Stimulated activated CD8-positive, alpha-beta memory T cell treated with anti-CD3 and anti-CD28 coated beads, Interleukin-4, amount 100 ng/mL, for 48 hours (primary cell): Measurements from ENCODE around the gene GNB1.
"Not testable (repeated sequence)": the region's sequence is repeated elsewhere in the genome, so short reads cannot be mapped to it uniquely, and the experiment has no call there.

Experiments used
- DNase-seq: peaks from one replicate; pipeline ENCODE4 v3.0.0-alpha.2; 2020

Gene GNB1

GRCh38 chr1:1890506-1891348 is at the start of gene GNB1:
Gene GNB1 (minus strand): TSS chr1:1891087. CDS start chr1:1825453, 65,634 bp downstream.
- peak; percentile 89 for DNase-seq

- no peak for DNase-seq
Measured at GRCh38 chr1:1940123-1940425, 49.2 kb upstream of the GNB1 start.

DNA sequence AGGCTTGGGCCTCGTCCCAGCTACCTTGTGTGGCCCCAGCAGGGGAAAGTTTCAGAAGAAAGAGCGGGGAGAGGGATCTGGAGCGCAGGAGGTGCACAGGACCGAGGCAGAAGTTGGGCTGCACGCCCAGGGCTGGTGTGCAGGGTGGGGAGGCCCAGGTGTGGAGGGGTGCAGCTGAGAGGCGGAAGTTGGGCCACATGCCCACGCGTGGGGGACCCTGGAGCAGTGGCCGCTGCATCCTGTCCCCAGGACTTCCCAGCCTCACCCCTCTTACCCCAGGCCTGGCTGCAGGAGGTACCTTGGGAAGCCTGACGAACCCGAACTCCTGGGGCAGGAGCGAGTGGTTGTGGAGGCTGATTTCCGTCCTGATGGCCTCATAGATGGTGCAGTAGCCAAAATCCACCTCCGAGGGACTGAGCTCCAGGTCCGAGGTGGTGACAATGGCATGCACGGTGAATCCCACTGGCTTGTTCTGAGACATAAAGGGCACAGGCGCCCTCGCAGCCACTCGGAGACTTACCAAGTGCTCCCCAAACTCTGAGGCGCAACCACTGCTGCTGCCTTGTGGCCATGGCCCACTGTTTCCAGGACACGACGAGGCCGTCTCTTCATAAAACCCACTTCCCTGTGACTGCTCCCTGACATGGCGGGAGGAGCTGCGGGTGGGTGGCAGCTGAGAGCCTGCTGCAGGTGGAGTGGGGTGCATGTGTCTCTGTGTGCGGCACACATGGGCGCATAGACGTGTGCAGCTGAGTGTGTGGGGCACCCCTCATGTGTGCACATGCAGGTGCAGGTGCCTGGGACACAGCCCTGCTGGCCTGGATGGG is 48.6 kb upstream of the GNB1 start:
- DNase-seq = no peak

- no peak for DNase-seq
Measured at GRCh38 chr1:1938613-1939295, 47.9 kb upstream of the GNB1 start.

- DNase-seq = no peak
Measured at GRCh38 chr1:1938276-1938573, 47.3 kb upstream of the GNB1 start.

DNA sequence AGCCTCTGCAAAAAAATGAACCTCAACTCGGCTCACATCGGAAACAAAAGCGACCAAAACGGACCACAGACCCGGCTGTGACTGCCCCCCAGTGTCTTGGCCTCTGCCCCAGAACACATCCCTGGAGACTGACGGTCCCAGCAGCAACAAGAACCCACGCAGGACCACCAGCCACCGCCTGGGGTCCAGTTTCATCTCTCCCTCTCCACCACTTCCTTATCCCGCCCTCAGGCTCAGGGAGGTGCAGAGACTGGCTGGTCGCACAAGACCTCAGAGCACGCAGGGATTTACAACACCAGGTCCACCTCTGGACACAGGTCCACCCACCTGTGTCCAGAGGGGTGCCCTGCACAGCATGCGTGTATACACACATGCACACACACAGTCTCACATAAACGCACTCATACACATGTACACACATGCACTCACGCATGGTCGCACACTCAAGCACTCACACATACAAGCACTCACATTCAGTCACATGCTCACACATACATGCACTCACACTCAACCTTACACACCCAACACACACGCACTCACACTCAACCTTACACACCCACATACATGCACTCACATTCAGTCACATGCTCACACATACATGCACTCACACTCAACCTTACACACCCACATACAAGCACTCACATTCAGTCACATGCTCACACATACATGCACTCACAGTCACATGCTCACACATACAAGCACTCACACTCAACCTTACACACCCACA is 46.8 kb upstream of the GNB1 start:
- no peak for DNase-seq

DNA sequence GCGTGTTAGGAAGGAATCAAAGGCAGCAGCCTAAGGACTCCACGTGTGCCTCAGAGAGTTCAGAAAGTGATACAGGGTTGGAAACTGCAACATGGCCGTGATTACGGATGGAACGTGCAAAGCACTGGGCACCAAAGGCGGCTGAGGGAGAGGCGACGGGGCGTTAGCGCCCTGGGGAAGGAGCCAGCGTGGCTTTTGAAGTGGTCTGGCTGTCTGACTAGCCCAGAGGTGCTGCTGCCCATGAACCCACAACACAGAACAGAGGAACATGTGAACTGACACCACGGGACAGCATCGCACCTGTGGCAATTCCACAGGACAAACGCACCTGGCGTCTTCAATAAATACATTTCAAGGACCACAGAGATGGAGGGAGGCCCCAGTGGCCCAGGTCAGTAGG is 46.2 kb upstream of the GNB1 start:
- no peak for DNase-seq

DNA sequence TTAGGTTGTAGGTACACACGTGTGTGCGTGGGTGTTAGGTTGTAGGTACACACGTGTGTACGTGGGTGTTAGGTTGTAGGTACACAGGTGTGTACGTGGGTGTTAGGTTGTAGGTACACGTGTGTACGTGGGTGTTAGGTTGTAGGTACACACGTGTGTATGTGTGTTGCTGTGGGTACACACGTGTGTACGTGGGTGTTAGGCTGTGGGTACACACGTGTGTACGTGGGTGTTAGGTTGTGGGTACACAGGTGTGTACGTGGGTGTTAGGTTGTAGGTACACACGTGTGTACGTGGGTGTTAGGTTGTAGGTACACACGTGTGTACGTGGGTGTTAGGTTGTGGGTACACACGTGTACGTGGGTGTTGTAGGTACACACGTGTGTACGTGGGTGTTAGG is 44.0 kb upstream of the GNB1 start:
- not testable (repeated sequence) for DNase-seq

DNA sequence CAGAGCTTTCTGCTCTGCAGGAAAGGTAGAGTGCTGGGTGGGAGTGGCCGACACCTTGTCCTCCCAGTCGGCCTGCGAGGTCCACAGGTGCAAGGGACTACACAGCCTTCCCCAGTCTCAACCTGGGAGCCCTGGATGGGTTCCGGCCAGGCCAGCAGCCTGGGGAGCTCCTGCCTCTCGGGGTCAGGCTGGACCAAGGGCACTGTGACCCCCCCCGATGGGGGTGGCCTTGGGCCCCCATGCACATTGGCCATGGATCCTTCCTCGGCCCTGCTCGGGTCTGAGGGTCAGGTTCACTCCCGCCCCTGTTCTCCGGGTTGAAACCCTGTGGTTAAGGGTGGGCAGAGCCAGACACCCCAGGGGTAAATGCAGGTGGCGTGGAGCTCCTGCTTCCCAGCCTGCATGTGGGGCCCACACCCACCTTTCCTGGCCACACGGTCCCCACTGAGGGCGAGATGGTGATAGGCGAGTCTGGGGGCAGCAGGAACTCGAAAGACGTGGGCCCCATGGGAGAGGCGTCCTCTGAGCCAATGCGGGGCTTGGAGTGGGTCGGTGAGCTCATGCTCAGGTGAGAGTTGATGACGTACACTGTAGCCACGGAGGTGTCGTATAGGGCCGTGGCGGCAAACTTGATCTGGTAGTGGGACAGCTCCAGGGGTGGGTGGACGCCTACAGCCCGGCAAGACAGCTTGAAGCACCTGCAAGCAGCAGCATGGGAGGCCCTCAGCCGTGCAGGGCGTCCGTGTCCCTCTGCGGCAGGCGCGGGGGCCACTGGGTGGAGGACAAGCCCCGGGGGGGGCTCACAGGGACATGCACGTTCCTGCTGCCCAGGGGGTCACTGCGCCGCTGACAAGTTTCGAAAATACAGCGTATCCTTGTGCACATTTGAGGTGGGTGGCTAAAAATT is 39.0 kb upstream of the GNB1 start:
- DNase-seq = no peak

DNA sequence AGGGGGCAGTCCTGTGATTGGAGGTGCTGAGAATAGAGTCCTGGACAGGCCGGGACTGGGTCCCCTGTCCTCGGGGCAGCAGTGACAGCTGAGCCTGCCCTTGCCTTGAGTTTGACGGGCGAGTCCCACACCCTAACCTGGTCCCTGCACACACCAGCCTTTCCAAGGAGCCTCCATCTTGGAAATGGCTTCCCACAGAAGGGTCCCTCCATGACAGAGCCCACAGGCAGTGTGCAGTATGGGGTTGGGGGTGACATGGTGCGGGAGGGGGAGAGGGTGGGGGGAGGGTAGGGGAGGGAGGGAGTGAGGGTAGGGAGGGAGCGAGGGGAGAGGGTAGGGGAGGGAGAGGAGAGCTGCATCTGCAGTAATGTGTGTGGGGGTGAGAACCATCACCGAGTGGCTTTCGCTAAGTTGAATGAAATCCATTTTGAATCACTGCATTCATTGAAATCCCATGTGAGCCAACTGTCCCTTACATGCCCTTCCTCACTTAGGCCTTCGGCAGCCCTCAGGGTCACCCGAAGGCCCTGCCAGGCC is 38.3 kb upstream of the GNB1 start:
- DNase-seq = no peak

DNA sequence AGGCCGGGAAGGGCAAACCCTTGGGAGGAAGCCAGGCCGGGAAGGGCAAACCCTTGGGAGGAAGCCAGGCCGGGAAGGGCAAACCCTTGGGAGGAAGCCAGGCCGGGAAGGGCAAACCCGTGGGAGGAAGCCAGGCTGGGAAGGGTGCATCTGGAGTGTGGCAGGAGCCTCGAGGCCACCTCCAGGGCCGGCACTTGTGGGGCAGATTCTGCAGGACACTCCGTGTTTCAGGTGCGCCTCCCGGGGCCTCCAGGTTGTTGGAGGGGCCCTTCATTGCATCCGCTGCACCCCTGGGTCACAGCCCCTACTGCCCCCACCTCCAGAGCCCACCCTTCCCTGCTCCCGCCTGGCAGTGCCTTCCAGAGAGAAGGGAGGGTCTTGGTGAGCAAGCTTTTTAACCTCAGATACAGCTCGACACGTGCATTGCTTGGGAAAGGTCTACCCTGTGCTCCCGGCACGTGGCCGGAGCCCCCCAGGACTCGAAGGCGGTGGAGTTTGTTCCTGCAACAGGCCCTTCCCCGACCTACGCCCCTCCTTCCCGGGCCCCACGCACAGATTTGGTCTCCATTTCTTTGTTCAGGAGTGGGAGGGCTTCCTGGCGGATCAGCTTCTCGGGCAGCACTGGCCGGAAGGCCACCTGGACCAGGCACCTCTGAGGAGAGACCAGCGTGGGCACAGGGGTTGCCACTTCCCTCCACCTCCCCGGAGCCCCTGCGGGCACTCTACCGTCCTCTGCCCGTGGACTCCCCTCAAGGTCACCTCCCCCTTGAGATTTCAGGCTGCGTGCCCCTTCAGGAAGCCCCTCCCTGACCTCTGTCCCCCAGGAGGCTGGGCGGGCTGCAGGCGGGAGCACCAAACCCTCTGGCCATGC is 37.6 kb upstream of the GNB1 start:
- DNase-seq = no peak

- DNase-seq = no peak
Measured at GRCh38 chr1:1927751-1928150, 36.9 kb upstream of the GNB1 start.

DNA sequence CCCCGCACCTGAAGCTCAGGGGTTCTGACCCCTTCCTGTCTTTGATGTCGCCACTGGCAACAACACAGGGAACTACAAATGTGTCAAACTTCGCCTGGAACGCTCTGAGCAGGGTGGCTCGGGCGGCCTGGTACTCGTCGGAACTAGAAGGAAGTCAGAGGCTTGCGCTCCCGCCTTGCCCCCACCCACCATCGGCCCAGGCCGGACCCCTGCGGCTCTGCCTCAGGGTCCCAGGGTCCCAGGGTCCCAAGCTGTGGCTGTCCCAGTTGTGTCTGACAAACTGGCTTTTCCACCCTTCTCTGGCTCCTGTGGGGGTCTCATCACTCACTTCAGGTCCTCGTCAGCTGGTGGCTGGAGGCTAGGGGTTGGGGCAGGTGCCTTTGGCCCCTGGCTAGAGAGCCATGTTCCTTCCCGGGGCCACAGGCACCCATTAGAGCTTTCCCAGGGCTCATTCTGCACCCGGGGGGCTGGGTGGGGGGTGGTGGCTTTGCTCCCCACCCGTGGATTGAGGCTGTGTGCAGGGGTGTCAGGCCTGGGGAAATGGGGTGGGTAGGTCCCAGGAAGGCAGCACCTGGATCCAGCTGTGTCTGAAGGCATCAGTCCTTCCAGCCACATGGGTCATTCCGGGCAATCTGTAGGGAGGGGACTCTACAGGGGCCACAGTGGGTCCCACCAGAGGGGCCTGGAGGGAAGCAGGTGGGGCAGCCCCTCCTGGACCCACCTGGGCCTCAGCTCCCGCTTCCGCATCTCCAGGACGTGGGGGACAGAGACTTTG is 36.2 kb upstream of the GNB1 start:
- DNase-seq = no peak

DNA sequence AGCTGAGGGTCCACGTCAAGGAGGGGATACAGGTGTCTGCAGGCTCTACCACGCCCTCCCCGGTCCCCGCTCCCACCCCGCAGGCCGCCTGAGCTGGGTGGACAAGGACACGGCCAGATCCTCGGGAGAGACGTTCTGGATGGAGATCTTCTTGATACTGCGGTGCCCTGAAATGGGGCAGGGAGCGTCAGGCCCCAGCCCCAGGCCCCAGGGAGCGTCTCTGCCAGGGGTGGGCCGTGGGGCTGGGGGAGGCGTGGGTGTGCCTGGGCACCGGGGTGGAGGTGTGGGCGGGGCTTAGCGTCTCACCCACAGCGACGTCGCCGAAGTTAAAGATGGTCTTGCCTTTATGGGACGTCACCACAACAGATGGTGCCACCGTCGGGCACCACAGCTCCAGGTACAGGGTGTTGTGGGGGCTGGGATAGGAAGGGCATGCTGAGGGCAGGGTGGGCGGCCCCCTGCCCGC is 35.5 kb upstream of the GNB1 start:
- DNase-seq = no peak

- DNase-seq = no peak
Measured at GRCh38 chr1:1925437-1926345, 34.8 kb upstream of the GNB1 start.

DNA sequence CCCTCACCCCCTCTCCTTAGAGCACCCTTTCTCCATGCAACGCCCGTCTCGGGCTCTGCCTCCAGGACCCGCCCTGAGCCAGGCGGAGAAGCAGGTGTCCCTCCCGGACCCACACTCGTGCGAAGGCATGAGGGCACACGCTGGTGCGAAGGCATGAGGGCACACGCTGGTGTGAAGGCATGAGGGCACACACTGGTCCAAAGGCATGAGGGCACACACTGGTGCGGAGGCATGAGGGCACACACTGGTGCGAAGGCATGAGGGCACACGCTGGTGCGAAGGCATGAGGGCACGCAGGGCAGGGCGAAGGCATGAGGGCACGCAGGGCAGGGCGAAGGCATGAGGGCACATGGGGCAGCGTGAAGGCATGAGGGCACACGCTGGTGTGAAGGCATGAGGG is 34.0 kb upstream of the GNB1 start:
- no peak for DNase-seq

DNA sequence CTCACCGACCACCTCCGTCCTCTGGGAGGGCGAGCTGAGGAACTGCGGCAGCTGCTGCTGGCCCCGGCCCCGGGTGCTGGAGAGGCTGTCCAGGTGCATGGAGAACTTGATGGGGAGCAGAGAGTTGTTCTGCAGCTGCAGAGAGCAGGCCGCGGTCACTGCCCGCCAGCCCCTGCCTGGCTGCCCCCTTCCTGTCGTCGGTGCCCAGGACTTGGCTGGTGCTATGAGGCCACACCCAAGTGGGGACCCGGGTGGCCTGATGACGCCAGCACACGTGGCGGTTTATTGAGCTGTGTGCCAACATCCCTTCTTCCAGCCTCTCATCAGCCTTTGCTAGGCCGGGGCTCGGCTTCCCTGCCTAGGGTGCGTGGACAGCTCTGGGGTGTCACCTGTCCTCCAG is 33.5 kb upstream of the GNB1 start:
- no peak for DNase-seq

DNA sequence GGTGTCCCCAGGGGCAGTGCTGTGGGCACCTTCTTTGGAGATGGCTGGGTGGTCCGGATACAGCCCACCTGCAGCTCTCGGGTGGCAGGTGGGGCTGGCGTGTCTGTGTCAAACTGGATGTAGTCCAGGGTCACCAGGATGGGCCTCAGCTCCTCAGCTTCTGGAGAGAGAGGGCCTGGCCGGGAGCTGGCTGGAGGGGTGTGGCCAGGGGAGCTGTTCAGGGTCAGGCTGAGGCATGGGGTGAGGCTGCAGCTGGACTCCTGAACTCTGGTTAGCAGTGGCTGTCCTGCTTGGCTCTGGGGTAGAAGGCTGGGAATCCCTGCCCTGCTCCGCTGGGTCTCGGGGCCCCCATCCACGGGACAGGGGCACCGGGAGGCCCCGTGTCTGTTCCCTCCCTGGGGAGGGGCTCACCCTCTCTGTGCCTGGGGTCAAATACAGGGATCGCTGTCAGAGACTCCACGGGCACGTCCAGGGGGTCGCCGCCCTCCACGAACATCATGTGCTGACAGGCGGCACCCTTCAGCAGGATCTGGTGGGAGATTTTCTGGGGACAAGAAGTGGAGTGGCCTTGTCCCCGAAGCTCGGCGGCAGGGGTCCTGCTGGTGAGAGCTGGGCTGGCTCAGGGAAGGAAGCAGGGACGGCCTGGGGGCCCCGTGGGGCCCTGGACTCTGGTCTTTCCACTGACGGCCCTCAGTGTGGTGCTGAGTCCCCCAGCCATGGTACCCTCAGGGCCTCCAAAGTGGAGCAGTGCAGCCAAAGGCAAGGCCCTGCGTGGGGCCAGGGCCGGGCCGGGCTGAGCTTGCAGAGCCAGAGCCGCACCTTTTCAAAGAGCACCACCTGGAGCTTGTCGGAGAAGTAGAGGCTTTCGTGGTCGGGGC is 32.3 kb upstream of the GNB1 start:
- DNase-seq = no peak
